GM18520 (cell line): ENCODE data around the gene NDUFA12.
"Not testable (repeated sequence)": the region's sequence is repeated elsewhere in the genome, so short reads cannot be mapped to it uniquely, and the experiment has no call there.

Source experiments
- ATAC-seq: cut with Tn5 transposase; IDR thresholded peaks from one replicate; pipeline ENCODE4 v1.9.1; 2021; ENCODE audit not compliant: unreplicated experiment

The NDUFA12 gene

DNA sequence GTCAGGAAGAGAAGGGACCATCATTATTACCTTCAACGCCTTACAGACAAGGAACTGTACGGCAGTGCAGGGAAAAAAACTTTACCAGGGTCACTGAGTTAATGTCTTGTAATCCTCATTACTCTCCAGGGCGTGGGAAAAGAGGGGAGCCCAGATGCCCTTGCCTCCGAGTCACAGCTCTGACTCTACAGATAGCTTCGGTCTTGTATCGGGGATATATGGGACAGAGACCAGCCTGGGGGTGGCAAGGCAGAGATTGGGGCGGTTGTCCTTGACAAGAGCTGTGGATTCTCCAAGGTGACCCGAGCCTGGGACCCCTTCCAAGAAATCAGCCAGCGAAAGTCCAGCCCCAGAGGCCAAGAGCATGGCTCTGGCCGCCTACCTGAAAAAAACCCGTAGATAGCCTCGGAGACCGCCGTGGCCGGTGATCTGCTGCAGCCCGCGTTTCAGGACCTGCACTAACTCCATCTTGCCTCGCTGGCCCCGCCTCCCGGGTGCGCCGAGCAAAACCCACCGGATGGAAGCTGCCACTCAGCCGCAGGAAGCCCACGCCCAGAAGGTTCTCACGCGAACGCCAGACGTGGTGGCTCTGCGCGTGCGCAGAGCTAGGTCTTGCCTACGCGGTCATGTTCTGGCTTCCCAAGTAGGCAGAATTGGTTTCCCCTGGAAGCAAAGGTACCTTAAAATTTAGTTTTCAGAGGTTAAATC, at the start of gene NDUFA12:
Gene NDUFA12, minus strand, starts transcription at position 485 of the 708 bp plus-strand sequence. Its CDS starts 17 bp downstream, at position 468.
- ATAC-seq: peak; percentile 96

DNA sequence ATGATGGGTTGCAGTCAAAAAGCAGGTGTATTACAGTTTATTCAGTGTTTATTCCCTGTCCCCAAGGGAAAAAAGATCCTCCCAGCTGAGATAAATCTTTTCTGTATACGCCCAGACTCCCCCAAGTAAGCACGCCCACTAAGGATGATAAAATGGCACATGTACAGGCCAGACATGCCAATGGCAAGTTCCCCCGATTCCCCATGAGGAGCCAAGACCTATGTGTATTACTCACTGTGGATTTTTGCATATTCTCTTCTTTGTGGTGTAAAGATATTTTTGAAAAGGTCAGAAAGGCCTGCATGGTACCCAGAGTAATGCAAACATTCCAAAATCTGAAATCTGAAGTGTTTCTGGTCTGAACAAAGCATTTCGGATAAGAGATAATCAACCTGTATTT, 47.7 kb upstream of the NDUFA12 start:
- ATAC-seq: no peak

DNA sequence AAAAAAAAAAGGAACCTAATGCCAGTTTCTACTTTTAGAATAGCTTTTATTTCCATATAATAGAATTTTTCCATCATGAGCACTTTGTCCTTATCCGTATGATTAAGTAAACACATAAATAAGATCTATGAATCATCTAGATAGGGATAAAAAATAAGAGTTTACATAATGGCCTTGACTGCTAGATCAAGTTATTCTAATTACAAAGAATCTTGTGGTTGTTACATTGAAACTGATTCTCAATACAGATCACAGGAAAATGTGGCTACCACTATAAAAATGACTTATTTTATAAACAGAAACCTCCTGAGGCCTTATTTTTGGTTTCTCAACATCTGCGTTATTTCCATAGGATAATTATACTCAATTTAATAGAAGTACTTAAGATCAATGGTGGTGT, 34.4 kb upstream of the NDUFA12 start:
- ATAC-seq: no peak

DNA sequence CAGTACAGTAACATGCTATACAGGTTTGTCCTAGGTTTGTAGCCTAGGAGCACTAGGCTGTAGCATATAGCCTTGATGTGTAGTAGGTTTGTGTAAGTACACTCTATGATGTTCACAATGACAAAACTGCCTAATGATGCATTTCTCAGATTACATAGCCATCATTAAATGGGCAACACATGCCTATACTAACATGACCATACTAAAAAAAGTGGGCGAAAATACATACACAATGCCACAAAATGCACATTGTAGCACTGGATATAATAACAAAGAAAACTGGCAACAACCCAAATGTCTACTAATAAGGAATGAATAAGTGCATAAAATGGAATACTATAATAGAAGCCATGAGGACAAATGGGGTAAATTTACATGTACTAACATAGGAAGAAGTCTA, 31.3 kb upstream of the NDUFA12 start:
- ATAC-seq: no peak

DNA sequence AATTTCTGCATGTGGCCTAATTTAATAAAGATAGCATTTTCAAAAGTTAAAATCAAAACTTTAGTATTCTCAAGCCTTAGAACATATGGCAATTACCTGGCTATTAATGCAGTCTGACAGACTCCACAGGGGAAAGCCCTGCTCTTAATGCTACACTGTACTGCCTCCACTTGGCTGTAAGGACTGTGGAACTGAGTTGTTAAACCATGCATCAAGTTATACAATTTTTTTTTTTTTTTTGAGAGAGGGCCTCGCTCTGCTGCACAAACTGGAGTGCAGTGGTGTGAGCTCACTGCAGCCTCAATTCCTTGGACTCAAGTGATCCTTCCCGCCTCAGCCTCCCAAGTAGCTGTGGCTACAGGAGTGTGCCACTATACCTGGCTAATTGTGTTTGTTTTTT, 19.0 kb upstream of the NDUFA12 start:
- no peak for ATAC-seq

DNA sequence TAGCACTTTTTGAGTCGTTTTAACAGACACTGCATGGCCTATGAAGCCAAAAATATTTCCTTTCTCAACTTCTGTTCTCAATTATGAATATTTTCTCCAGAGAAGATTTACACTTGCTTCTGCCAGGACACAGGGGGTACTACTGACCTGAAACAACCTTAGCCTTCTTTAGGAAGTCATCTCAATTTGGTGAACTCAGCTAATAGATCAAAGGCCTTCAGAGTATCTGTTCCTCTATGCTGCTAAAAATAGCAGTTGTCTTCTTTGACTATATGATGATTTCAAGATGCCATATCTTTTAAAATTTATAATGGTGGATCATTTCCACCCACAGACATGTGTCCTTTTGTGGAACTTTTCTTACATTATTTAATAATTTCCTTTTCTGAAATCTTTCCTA, 14.0 kb upstream of the NDUFA12 start:
- ATAC-seq: no peak

DNA sequence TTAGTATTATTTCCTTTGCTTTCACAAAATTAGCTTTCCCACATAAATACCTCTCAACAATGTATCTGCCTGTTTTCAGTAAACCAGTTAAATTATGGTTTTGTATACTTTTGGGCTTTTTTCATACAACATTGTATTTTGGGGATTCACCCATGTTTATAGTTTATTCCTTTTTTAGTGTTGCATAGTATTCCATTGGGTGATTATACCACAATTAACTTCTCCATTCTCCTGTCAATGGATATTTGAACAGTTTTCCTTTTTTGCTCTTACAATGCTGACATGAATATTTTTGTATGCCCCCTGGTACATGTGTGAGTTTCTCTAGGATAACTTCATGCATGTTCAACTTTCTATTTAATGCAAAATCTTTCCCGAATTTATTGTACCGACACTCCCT, 12.6 kb upstream of the NDUFA12 start:
- ATAC-seq: no peak

DNA sequence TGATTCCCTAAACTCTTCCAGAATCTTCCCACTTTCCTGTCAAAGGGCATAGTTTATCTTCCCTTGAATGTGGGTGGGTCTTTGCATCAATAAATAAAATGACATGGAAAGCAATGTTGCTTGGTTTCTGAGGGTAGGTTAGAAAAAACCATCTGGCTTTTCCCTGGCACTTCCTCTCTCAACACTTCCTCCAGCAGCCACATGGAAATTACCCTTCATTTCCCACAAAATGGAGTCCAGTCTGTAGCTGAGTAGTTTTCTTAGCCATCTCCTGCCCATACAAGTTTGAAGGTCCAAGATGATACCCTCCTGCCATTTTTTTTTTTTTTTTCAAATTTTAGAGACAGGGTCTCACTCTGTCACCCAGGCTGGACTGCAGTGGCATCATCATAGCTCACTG, 11.1 kb upstream of the NDUFA12 start:
- no peak for ATAC-seq

DNA sequence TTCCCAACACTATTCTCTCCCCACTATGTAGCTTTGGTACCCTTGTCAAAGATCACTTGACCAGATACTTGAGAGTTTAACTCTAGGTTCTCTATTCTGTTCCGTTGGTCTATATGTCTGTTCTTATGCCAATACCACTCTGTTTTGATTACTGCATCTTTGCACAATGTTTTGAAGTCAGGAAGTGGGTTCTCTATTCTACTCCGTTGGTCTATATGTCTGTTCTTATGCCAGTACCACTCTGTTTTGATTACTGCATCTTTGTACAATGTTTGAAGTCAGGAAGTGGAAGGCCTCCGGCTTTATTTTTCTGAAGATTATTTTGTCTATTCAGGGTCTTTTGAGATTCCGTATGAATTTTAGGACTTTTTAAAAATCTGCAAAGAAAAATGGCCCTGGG, 2.7 kb upstream of the NDUFA12 start:
- ATAC-seq: no peak

DNA sequence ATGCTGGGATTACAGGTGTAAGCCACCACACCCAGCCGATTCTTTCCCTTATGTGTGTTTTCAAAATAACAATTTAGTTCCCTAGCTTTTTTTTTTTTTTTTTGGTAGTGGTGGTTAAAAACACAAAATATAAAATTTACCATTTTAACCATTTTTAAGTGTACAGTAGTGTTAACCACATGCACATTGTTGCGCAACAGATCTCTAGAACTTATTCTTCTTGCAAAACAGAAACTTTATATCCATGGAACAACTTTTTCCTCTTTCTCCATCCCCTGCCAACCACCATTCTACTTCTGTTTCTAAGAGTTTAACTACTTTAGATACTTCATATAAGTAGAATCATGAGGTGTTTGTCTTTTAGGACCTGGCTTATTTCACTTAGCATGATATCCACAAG, 1.1 kb upstream of the NDUFA12 start:
- no peak for ATAC-seq

DNA sequence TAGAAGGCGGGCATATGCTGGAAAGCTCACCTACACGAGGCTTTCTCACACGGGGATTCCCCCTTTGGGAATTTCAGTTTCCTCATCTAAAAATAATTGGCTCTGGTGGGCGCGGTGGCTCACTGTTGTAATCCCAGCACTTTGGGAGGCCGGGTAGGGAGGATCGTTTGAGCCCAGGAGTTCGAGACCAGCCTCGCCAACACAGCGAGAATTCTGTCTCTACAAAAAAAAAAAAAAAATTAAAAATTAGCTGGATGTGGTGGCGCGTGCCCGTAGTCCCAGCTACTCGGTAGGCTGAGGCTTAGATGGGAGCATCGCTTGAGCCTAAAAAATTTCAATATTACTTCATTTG, 400 bp upstream of the NDUFA12 start:
- ATAC-seq: no peak

DNA sequence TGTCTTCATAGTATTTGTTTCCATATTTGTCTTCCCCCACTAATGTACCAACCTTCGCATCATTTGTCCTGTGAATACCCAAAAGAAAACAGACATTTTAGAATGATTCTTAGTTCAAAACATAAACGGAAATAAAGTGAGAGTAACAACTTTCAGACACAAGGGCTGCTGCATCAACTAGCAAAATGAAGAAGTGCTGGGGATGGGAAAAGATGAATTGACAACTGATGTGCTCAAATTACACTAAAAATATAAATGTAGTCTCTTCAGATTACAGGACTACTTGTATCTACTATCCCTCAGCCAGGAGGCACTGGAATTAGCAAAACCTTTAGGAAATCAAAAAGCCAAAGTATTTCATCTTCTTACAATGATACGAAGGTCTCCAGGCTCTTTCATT, 743 bp downstream of the NDUFA12 start:
- ATAC-seq: no peak

DNA sequence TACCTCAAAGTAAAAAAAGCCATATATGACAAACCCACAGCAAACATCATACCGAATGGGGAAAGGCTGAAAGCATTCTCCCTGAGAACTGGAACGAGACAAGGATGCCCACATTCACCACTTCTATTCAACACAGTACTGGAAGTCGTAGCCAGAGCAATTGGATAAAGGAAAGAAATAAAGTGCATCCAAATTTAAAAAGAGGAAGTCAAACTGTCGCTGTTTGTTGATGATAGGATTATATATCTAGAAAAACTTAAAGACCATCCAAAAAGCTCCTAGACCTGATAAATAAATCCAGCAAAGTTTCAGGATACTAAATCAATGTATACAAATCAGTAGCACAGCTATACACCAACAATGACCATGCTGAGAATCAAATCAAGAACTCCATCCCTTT, 5.2 kb downstream of the NDUFA12 start:
- no peak for ATAC-seq

DNA sequence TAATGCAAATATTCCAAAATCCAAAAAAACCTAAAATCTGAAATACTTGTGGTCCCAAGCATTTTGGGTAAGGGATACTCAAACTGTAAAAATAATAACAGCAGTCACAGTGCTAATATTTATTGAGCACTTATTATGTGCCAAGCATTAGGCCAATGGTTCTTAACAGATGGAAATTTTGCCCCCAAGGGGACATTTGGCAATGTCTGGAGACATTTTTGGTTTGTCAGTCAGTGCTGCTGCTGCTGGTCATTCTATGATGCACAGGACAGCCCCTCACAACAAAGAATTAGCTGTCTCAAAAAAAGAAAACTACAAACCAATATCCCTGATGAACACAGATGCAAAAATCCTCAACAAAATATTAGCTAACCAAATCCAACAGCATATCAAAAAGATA, 5.8 kb downstream of the NDUFA12 start:
- no peak for ATAC-seq

DNA sequence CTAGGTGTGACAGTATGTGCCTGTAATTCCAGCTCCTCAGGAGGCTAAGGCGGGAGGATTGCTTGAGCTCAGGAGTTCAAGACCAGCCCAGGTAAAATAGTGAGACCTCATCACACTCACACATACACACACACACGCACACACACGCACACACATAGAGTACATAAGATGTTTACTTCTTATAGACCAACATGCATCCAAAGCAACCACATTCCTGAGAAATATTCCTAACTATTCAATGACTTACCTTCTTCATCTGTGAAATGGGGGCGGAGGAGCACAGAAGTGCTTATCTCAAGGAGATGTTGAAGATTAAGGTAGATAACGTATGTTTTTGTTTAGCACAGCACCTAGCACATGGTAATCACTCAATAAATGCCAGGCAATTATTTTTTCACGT, 6.4 kb downstream of the NDUFA12 start:
- ATAC-seq: no peak

DNA sequence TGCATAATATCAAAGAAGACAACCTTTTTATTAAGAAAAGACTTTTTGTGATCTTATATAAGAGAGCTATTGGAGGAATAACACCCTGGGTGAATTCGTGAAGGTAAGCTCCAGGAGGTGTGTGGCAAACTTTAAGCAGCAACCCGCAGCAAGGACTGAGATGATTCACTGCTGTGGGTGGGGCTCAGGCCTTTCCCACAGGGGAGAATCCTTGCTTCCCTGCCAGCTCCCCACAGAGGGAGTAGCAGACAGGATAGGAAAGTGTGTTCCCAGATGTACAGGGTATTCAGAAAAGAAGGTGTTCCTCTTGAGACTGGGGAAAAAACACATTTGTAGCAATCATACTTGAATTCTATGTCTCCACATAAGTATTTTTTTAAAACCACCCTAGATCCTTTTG, 9.2 kb downstream of the NDUFA12 start:
- no peak for ATAC-seq

DNA sequence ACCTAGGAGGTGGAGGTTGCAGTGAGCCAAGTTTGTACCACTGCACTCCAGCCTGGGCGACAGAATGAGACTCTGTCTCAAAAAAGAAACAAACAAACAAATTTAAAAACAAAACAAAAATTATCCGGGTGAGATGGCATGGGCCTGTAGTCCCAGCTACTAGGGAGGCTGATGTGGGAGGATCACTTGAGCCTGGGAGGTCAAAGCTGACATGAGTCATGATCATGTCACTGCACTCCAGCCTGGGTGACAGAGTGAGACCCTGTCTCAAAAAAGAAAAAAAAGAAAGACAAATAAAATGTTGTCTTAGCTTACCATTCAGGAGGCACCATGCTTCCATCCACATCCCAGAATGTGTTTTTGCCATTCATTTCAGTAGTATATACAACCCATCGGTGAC, 9.6 kb downstream of the NDUFA12 start:
- not testable (repeated sequence) for ATAC-seq

DNA sequence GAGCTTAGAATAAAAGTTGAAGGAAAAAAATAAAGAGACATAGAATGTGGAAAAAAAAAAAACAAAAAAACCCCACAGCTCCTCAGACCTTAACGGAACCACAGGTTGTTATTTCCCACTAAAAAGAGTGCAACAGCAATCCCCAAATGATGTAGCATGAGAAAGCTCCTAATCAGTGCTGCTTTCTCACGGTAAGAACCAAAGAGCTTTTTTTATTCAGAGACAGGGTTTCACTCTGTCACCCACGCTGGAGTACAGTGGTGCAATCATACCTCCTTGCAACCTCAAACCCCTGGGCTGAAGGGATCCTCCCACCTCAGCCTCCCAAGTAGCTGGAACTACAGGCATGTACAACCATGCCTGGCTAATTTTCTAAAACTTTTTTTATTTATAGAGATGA, 13.3 kb downstream of the NDUFA12 start:
- no peak for ATAC-seq

DNA sequence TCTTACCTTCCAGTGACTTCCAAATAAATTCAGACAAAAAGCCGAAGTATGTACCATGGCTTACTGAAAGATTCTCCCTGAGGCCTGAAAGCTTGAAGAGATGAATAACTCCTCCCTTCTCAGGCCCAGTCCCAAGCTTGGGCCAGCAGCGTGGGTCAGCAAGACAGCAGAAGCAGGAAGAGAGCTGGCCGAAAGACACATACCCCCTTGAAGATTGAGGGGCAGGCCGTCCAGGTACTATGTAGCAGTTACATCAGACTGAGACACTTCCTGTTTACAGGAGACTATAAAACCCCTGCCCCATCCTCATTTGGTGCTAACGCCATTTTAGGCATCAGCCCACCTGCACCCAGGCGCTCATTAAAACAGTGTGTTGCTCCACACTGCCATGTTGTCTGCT, 15.0 kb downstream of the NDUFA12 start:
- no peak for ATAC-seq

DNA sequence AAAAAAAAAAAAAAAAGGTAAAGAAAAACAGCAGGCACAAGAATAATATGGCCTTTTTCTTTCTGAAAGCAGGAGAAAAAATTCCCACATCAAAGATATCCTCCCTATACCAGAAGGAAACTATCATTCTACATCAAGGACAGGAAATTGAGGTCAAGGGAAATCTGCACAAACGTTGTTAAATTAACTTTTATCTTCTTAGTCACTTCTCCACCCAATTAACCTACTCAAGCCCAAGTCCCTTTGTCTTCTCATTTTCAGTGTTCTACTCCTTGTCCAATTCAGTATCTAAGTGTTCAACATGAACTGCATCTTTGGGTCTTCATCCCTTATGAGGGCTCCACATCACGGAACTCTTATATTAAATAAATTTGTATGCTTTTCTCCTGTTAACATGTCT, 15.7 kb downstream of the NDUFA12 start:
- ATAC-seq: no peak

DNA sequence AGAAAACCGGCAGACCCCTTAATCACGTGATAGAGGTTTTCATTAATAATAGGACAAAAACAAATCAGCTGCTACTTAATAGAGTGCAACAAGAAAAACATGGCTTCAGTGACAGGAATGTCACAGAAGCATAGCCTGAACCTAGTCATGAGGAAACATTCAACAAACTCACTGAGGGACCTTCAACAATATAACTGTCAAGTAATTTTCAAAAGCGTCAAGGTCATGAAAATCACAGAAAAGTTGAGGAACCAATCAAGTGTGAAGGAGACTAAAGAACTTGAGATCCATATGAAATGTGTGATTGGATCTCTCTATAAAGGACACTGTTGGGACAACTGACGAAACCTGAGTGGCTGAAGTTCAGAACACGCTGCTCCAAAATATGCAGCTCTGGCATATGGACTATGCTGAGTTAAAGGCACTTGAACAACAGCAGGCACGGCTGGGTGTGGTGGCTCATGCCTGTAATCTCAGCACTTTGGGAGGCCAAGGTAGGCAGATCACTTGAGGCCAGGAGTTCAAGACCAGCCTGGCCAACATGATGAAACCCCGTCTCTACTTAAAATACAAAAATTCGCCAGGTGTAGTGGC, 16.3 kb downstream of the NDUFA12 start:
- no peak for ATAC-seq

DNA sequence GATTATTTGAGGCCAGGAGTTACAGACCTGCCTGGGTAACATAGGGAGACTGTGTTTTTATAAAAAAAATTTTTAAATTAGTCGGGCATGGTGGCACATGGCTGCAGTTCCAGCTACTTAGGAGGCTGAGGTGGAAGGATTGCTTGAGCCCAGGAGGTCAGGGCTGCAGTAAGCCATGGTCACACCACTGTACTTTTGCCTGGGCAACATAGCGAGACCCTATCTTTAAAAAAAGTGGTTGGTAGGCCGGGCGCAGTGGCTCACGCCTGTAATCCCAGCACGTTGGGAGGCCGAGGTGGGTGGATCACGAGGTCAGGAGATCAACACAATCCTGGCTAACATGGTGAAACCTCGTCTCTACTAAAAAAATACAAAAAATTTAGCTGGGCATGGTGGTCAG, 18.4 kb downstream of the NDUFA12 start:
- ATAC-seq: not testable (repeated sequence)

DNA sequence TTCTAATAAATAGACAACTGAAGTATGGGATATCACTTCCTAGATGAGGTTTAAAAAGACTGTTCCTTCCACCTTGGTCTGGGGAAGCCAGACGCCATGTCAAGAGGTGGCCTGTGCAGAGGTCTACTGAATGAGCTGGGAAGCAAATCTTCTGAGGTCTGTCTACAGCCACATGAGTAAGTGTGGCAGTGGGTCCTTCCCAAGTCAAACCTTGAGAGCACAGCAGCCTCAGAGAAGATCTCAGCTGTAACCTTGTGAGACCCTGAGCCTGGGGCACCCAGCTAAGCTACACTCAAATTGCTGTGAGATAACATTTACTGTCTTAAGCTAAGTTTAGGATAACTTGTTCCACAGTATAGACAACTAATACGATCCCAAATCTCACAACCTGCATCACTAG, 20.2 kb downstream of the NDUFA12 start:
- no peak for ATAC-seq
